GM19438 (cell line): ENCODE data around the gene KIF18A.
A peak's percentile ranks its signal among the peaks of the same experiment; 100 is the strongest.
"Not testable (repeated sequence)": the region's sequence is repeated elsewhere in the genome, so short reads cannot be mapped to it uniquely, and the experiment has no call there.

Experiments used
- ATAC-seq: cut with Tn5 transposase; IDR thresholded peaks from one replicate; pipeline ENCODE4 v1.9.1; 2021; ENCODE audit warnings: low read depth; ENCODE audit not compliant: unreplicated experiment

The KIF18A gene

DNA sequence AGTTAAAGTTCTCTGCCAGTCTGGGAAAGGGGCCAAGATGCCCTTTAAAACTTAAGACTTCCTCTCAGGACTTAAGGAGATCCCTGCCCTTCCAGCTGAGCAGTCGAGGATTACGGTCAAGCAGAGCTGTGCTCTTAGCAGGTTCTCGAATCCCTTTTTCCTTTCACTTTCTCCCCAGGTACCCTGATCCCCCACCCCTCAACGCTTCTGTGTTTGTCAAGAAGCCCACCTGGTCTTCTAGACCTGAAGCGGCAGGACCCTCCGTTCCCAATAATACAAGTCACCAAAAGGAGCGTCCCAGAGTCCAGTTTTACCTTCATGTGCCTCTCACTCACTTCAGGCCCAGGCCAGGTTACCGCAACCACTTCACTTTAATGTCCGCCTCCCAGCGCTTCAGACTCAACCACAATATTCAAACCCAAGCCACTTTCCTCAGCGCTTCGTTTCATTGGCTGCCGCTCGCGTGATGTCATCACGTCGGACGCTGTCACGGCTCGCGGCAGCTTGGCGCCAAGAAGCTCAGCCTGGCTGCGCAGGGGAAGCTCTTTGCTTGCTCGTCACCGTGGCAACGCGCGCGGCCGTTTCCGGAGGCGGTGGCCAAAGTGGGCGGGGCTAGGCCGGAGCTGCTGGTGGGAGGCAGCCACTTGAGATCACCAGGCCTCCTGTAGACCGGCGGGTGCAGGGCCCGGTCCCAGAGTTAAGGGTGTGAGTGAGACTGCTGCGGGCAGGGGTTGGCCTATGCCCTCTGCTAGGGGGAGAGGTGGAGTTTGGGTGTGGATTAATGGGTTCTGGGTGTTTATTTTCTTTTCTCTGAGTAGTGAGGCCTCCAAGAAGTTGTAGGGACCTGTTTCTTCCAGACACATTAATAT, at the start of gene KIF18A, which contains the start of gene METTL15:
KIF18A (minus strand) TSS at position 407 of the 869 bp plus-strand sequence. CDS start 10,209 bp downstream, outside the sequence.
METTL15 (plus strand) TSS at position 639 of the 869 bp plus-strand sequence. CDS start 4,947 bp downstream, outside the sequence.
- peak; percentile 87 for ATAC-seq

DNA sequence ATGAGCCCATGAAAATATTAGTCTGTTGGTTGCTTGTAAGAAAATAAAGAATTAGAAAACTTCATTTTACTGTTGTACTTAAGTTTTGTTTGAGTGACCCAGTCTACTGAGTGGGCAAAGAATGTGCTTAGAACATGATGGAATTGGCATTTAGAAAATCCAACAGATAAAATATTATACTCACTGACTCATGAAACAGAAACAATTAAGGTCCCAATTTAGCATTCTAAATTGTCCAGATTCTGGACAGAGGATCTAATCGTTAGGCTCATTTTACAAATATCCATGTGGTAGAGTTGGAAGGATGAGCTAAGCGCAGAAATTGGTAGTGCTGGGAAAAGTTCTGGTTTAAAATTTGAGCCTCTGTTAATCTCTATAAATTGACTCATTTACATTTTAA, 45.6 kb upstream of the KIF18A start:
- no peak for ATAC-seq

DNA sequence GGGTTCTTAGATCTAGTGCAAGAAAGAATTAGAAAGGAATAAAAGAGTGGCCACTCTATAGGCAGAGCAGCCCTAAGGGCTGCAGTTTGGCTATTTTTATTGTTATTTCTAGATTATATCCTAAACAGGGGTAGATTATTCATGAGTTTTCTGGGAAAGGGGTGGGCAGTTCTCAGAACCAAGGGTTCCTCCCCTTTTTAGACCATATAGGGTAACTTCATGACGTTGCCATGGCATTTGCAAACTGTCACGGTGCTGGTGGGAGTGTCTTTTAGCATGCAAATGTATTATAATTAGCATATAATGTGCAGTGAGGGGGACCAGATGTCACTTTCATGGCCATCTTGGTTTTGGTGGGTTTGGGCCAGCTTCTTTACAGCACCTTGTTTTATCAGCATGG, 44.8 kb upstream of the KIF18A start:
- ATAC-seq: no peak

DNA sequence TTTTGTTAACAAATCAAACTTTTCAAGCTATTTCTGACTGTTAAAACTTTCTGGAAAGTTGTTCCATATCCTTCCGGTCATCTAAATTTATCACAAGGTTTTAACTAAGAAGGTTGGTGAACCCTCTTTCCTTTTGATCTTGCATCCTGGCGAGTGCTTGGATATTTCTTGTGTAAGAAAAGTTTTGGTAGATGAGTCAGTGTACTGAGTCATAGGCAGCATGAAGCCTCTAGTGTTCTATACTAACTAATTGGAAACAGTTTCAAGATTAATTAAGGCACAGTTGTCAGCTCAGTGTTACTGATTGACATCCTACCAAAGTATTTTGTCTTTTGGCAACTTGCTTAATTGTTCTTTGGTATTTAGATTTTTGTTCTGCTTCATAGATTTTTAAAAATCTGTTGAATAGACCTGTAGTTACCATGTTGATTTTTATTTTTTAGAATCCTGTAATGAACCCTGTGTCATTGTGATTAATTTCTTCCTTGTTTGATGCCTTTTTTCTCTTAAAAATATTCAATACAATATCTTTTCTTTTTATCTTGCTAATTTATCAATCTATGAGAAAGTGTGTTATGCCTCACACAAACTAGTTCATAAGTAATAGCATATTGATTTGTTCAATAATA, 38.3 kb upstream of the KIF18A start:
- no peak for ATAC-seq

DNA sequence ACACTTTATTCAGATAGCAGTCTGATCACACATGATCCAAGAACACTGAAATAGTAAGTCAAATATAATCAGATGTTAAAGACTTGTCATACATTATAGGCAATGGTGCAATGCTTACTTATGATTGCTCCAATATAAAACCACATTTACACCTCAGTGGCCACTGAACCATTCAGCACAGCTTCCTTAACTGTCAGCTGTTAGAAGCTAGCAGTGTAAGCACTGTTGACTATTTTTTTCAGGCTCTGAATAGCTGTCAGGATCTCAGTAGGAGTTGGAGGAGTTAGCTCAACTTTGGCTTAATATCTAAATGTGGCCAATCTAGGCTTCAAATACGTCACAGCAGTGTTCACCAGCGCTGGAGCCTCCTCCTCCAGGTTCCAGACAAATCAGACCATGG, 36.9 kb upstream of the KIF18A start:
- no peak for ATAC-seq

DNA sequence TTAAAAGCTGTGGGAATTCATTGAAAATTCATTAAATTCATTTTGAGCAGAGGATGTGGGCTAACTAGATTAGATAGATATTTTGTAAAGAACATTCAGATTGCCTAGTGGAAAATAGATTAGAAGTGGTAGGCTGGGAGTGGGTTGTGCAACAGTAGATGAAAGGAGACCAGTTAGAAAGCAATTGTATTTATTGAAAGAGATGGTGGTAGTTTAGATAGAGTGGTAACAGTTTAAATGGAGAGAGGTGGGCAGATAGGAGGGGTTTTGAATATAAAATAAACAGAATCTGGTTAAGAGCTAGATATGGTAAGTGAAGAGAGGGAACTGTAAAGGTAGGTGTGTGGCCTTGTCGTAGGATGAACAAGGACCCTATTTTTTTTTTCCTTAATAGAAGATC, 34.8 kb upstream of the KIF18A start:
- ATAC-seq: no peak

DNA sequence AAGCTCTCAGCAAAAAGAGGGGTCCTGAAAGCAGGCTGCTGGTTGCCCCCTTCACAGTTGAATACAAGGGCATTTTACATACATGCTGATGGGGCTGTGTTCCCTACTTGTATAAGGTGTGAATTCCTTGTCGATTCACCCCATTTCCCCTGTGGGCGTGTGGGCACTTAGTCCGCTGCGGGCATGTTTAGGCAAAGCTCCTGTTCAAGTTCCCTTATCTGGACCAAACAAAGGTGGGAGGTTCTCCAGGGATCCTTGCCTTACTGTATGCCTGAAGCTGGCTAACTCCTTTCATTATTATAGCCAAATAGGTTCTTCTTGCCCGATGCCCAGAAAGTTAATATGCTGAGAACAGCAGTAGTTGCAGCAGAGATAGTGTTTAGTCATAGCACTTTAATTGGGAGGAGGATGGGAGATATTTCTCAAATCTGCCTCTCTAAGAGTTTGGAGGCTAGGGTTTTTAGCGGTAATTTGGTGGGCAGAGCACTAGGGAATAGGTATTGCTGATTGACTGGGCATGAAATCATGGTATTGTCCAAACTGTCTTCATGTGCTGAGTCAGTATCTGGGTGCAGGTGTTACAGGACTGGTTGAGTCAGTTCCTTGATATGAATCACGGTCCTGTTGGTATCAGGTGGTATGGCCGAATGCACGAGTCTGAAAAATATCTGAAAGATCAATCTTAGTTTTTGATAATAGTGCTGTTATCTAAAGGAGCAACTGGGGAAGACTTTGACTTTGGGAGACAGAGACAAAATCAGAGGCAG, 32.9 kb upstream of the KIF18A start:
- no peak for ATAC-seq

DNA sequence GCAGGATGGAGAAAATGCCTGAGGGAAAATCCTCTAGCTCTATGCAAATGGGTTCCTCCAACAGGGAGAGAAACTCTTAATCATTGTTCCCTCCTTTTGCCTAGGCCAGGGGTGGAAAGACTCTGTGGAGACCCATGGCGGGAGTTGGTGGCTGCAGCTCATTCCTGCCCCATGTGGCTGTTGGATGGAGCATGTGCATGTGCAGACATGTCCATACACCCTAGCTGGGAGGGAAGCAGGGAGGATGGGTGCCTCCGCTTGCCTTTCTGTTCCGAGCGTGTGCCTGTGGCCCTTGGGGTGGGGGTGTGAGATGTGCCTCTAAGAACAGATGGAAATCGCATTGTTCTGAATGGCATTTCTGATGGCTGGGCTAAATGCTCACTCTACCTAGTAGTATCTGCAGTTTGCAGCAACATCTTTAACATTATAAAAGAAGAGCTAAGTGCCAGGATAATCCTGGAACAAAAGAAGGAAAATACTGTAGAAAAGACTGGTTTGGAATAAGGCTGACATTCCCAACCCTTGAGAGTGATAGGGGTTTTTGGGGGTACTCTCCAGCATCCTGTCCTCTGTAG, 32.0 kb upstream of the KIF18A start:
- ATAC-seq: no peak

DNA sequence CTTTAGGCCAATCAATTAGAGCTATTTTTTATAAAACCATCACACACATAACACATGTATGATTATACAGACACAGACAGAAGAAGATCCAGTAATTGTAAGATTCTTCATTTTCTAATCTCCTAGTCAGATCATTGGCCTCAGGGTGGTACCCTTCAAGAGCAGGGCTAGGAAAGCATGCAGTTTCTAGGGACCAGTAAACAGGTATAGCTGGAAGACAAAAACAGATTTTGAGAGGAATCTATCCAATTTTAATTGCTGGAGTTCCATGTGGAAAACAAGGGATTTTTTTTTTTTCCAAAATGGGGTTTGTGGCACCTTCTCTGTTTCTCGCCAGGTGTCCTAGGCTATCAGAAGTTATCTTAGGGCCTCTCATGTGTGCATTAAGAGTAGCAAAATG, 29.9 kb upstream of the KIF18A start:
- no peak for ATAC-seq

DNA sequence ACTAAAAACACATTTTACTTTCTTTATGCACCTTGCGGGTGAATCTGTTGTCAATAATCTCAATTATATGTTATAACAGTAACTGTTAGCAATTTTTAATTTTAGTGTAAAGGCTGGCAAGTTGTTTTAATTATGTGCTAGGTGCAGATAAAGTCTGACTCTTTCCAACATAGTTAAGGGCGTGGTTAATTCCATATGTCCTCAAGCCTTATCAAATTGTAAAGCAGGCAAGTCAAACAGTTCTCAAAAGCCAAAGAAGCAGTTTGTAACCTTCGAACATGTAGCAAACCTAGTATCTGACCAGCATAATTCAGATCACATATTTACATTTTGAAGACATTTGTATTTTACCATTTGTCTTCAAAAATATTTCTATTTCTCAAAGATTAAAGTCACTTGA, 29.4 kb upstream of the KIF18A start:
- ATAC-seq: no peak

DNA sequence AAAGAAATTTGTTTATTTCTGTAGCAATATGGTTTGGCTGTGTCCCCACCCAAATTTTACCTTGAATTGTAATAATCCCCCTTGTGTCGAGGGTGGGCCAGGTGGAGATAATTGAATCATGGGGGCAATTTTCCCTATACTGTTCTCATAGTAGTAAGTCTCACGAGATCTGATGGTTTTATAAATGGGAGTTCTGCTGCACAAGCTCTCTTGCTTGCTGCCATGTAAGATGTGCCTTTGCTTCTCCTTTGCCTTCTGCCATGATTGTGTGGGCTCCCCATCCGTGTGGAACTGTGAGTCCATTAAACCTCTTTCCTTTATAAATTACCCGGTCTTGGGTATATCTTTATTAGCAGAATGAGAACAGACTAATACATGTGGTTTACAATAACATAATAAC, 28.2 kb upstream of the KIF18A start:
- ATAC-seq: not testable (repeated sequence)

DNA sequence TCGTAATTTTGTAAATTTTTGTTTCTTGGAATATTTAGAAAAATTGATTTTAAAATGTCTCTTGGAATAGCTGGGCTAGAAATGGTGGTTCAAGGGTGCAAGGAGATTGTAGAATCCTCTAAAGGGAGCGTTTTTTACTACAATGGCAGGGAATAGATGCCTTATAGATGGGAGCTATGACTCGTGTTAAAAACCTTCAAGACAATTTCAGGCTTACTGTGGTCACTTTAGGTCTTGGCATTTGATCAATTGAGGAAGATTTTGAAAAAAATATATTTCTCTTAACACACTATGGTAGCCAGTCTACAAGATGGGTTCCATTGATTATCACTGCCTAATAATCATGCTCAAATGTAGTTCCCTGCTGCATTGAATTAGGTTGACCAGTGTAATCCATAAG, 25.2 kb upstream of the KIF18A start:
- no peak for ATAC-seq

DNA sequence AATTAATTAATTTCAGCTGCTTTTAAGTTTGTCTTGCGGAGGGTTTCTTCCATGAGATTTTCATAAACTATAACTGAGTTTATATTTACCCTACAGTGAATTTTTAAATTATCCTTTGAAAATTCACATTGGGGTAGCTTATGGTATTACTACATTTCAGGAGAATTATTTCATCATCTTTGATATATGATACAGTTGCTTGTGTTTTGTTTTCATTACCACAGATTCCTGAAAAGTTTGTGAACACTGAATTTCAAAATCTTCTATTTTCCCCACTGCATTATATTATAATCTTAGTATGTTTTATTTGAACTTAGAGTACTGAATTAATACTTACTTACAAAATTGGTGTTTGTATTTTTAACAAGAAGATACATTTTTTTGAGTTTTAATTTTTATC, 24.6 kb upstream of the KIF18A start:
- ATAC-seq: no peak

DNA sequence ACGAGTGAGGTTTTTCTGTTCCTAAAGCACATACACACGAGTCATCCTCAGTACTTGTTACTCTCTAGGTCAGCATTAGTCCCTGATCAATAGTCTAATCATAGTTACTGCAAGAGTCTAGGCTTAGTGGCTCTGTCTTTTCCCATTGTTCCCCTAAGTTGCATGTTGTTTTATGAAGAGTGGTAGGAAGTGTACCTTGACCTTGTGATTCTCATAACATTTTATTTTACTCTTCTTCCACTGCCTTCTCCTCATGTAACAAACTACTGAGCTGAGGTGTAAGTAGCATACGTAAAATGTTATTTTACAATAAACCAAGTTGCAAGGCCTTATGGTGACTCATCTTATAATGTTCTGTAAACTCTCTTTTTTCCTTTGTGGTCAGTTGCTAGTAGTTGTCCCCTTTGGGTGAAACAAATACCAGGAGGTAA, 15.2 kb upstream of the KIF18A start:
- no peak for ATAC-seq

DNA sequence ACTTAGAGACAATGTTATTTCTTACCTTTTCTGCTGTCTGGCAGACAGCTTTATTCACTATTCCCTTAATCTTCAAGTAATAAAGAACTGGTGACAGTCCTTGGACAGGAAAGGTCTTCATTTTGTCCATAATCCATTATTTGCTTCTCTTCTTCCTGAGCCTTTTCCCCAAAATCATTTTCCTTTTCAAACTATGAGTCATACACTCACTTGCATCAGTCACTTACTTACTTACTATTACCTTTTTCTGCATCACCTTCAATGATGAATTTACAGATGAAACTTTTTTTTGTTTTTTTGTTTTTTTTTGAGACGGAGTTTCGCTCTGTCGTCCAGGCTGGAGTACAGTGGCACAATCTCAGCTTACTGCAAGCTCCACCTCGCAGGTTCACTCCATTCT, 9.8 kb upstream of the KIF18A start:
- ATAC-seq: no peak

DNA sequence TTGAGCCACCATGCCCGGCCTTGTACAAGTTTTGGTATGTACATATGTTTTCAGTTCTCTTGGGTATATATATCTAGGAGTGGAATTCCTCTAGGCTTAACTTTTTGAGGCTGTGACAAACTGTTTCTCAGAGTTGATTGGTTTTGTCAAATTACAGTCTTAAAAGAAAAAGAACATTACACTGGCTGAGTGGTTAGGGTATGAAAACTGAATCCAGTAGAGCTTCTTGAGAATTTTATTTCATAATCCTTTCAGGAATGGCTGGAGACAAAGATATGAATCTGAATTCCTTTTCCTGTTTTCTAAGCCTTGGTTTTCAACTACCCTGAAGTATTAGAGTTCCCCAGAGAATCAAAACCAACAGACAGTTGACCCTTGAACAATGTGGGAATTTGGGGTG, 6.8 kb upstream of the KIF18A start:
- ATAC-seq: no peak

DNA sequence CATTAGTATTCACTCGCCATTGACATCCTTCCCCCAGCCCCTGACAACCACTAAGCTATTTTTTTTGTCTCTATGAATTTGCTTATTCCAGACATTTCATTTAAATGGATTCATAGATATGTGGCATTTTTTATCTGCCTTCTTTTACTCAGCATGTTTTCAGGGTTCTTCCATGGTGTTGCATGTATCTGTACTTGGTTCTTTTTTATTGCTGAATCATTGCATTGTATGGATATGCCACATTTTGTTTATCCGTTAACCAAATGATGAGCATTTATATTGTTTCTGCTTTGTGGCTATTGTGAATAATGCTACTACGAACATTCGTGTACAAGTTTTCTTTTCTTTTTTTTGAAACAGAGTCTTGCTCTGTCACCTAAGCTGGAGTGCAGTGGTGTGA, 6.2 kb upstream of the KIF18A start:
- no peak for ATAC-seq

DNA sequence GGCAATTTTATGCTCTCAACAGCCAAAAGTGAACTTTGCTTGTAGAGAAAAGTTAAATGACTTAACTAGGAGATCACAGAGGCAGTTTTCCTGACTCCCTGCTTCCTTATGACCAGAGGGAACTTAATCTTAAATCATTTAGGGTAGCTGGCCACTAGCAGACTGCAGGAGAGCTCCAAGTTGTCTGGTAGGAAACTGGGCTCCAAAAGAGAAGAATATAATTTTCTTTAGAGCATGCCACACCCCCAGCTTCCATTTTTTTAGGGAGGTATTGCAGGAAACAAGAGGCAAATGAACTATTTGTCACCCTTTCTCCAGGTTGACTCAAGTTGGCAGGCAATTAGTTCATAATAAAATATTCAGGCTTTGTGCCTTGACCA, 2.9 kb upstream of the KIF18A start:
- ATAC-seq: no peak

DNA sequence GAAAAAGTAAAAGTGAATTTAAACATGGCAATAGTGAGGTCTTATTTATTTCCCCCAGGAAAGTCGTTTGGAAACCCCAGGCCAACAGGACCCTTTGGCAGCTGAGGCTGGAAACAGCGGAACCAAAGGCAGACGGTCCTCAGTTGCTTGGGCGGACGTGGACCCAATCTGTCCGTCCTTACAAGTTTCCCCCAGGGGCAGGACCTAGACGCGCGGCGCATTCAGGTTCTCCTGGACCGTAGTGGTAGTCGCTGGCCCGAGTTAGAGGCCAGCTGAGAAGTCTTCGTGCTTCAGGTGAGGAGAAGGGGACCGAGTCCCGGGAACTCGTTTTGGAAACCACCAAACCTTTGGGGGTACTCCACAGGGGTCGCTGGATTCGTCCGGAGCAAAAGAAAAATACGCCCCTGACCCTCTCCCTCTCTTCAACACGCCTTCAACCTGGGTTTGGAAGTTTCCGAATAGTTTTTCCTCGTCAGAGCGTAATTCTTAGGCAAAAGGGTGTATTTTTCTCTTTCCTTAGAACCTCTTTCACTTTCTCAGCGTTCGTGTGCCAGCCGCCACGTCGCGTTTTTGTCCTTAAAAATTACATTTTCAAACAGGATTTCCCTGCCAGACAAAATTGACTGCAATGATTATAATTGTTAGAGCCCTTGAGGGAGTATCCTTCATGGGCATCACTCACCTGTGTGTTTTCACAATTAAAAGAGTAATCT, 2.3 kb upstream of the KIF18A start:
- ATAC-seq: peak; percentile 37

DNA sequence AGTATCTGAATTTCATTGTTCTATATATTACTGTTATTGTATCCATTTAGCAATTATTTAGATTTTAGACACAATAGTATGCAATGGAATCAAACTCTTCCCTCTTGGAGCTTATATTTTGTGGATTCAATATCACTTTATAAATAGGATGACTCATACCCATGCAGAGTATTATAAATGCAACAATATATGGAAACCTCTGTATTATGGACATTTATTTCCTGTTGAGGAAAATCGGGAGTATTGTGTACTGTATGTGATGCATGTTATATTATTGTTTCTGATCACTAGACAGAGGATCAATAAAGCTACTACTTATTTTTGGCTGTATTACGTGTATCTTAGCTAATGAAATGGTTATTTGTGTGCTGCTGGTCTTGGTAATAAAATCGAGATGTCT, 1.0 kb upstream of the KIF18A start:
- no peak for ATAC-seq
